GM23248 (cell line): Measurements from ENCODE around the gene TM4SF4.

Experiments used
- EZH2 ChIP-seq: fragments of 200-600 bp; sonication (generic); IDR thresholded peaks from 2 replicates; pipeline ENCODE4 v1.6.1; 2018; ENCODE audit warnings: antibody characterized with exemption, mild to moderate bottlenecking; ENCODE audit not compliant: insufficient read depth, poor library complexity, severe bottlenecking
- EZH2phosphoT487 ChIP-seq: fragments of 200-600 bp; sonication (generic); IDR thresholded peaks from 2 replicates; pipeline ENCODE4 v1.6.1; 2018; ENCODE audit warnings: antibody characterized with exemption, moderate library complexity, mild to moderate bottlenecking, low read depth; ENCODE audit not compliant: insufficient read depth

DNA sequence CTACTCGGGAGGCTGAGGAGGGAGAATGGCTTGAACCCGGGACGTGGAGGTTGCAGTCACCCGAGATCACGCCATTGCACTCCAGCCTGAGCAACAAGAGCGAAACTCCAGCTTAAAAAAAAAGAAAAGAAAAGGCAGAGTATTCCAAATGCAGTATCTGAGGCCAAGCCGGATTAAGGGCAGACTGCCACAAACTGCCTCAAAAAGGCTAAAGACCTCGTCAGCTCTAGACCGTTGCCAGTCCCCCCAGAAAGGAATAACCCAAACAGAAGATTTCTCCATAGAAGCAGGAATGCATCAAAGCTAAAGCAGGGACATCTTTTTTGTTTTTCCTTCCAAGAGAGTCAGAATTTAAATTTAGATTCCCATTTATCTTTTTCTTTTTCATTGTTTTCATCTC is 72.9 kb downstream of the TM4SF4 start:
- TF ChIP-seq EZH2phosphoT487 (no peak), EZH2 (no peak)
